ENCODE data around the gene FAM209B.

DNA sequence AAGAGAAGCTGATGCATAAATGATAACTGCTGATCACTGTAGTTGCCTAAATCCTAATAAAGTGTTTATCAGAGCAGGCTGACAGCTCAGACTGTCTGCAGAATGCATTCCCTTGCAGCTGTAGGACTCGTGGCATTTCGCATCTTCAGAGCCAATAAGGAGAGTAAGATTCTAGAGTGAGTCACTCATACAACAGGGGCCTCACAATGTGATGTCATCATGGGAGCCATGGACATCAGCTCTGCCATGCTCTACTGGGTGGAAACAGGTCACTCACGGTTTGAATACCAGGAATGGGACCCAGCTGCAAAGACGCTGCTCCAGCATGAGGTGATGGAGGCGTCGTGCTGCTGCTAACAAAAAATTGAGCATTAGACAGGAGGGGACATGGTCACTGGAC lies 7.4 kb downstream of the FAM209B start:
- TF ChIP-seq, protein P1, sequence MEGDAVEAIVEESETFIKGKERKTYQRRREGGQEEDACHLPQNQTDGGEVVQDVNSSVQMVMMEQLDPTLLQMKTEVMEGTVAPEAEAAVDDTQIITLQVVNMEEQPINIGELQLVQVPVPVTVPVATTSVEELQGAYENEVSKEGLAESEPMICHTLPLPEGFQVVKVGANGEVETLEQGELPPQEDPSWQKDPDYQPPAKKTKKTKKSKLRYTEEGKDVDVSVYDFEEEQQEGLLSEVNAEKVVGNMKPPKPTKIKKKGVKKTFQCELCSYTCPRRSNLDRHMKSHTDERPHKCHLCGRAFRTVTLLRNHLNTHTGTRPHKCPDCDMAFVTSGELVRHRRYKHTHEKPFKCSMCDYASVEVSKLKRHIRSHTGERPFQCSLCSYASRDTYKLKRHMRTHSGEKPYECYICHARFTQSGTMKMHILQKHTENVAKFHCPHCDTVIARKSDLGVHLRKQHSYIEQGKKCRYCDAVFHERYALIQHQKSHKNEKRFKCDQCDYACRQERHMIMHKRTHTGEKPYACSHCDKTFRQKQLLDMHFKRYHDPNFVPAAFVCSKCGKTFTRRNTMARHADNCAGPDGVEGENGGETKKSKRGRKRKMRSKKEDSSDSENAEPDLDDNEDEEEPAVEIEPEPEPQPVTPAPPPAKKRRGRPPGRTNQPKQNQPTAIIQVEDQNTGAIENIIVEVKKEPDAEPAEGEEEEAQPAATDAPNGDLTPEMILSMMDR (IDR thresholded peaks at IDR 0.05; ENCODE audit: low read depth, low read length, poor library complexity, severe bottlenecking), result no peak
- TF ChIP-seq EZH2phosphoT487 (IDR thresholded peaks at IDR 0.05; ENCODE audit: borderline replicate concordance, low read length), result no peak

Measured in DOHH2 (cell line).